GM19324 (cell line): ENCODE results near the gene FNDC4.
"Not testable (repeated sequence)": the region's sequence is repeated elsewhere in the genome, so short reads cannot be mapped to it uniquely, and the experiment has no call there.

ENCODE experiments used
- ATAC-seq: cut with Tn5 transposase; IDR thresholded peaks from one replicate; pipeline ENCODE4 v1.9.1; 2021; ENCODE audit warnings: mild to moderate bottlenecking, moderate library complexity; ENCODE audit not compliant: unreplicated experiment, low FRiP score

FNDC4 gene, protein sequence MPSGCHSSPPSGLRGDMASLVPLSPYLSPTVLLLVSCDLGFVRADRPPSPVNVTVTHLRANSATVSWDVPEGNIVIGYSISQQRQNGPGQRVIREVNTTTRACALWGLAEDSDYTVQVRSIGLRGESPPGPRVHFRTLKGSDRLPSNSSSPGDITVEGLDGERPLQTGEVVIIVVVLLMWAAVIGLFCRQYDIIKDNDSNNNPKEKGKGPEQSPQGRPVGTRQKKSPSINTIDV

DNA sequence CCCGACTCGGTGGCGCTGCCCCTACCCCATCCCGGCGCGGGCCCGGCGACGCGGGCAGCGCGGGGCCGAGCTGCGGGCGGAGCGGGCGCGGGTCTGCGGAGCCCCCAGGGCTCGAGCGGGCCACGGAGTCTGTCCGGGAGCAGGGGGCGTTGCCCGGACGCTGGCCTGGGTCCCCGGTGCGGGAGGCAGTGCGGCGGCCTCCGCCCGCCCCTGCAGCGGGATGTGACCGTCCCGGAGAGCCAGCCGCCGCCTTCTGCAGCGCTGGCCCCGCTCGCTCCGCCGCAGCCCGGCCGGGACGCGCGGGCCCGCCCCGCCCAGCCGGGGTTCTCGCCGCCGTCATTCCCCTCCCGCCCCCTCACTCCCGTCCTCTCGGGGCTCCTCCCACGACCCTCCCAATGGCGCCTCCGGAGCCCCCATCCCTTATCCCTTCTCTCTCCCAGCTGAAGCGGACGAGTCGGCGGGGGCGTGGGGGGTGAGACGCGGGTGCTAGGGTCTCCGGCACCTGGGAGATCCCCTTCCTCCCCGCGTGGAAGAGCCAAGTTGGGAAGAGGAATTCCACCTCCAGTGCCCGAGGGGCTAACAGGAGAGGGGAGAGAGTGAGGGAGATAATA, at the start of gene FNDC4:
TSS of gene FNDC4 (minus strand) at position 257 of the 611 bp plus-strand sequence. CDS start 521 bp downstream, outside the sequence.
- no peak for ATAC-seq

DNA sequence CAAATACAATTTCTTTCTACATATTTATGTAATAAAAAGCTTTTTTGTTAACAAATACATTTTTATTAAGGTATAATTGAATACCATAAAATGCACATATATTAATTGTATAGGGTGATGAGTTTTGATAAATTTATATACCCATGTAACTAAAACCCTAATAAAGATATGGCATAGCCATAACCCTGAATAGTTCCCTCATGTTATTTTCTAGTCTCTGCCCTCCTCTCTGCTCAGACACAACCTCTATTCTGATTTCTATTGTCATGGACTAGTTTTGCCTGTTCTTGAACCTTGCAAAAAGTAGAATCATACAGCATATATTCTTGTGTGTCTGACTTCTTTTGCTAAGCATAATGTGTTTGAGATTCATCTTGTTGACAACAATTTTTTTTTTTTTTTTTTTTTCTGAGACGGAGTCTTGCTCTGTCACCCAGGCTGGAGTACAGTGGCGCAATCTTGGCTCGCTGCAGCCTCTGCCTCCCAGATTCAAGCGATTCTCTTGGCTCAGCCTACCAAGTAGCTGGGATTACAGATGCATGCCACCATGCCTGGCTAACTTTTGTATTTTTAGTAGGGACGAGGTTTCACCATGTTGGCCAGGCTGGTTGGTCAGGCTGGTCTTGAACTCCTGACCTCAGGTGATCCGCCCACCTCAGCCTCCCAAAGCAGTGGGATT, 49.3 kb upstream of the FNDC4 start:
- ATAC-seq = no peak

DNA sequence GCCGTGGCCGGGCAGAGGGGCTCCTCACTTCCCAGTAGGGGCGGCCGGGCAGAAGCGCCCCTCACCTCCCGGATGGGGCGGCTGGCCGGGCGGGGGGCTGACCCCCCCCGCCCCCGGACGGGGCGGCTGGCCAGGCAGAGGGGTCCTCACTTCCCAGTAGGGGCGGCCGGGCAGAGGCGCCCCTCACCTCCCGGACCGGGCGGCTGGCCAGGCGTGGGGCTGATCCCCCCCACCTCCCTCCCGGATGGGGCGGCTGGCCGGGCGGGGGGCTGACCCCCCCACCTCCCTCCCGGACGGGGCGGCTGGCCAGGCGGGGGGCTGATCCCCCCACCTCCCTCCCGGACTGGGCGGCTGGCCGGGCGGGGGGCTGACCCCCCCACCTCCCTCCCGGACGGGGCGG, 44.6 kb upstream of the FNDC4 start:
- not testable (repeated sequence) for ATAC-seq

DNA sequence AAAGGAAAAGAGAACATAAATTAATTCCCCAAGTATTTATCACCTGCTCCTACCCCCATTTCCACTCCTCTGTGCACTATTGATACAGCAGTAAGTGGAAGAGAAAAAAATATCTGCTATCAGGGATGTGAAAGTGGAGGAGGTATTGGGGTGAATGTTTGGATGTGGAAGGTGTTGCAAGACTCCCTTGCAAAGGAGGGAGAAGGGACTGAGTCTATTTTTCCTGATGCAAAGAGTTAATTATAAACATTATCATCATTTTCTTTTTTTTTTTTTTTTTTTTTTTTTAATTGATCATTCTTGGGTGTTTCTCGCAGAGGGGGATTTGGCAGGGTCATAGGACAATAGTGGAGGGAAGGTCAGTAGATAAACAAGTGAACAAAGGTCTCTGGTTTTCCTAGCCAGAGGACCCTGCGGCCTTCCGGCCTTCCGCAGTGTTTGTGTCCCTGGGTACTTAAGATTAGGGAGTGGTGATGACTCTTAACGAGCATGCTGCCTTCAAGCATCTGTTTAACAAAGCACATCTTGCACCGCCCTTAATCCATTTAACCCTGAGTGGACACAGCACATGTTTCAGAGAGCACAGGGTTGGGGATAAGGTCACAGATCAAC, 43.9 kb upstream of the FNDC4 start:
- ATAC-seq = not testable (repeated sequence)

DNA sequence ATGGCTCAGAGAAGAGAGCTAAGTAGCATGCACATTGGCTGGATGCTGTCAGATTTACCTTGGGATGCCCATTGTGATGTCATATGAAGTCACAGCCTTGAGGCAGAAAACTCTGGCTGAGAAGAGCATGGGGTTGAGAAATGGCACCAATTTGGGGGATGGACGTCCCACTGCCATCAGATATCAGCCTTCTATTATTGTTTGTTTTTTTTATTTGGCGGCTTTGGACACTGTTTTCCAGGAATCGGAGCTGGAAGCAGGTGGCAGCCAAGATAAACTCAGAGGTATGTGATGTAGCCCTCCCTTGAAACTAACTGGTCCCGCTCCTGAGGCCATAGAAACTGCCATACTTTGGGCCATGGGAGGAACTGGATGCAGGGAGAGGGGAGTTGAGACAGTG, 42.3 kb upstream of the FNDC4 start:
- no peak for ATAC-seq

DNA sequence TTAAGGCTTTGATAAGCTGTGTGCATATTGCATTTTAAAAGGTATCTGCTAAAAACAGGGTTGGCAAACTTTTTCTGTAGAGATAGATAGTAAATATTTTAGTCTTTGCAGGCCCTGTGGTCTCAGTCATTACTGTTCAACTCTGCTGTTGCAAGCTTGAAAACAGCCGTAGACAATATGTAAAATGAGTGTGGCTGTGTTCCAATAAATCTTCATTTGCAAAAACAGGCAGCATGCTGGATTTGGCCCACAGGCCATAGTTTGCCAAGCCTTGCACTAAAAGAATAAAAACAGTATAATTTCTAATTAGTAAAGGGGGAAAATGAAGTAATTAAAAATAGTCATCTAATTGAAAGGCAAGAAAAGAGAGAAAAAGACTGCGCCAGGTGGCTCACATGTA, 37.0 kb upstream of the FNDC4 start:
- no peak for ATAC-seq

DNA sequence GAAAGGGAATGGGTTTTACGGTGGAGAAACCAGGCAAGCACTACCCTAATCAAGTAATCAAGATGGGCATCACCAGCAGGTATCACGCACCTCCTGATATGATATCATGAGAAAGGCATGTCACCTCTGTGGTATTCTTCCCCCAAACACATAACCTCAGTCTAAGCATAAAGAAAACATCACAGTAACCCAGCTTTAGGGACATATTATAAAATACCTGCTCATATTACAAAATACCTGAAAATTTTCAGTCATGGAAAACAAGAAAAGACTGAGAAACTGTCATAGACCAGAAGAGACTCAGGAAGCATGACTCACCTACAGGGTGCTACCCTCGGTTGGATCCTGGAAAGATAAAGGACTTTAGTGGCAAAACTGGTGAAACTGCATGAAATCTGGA, 32.2 kb upstream of the FNDC4 start:
- ATAC-seq = no peak

DNA sequence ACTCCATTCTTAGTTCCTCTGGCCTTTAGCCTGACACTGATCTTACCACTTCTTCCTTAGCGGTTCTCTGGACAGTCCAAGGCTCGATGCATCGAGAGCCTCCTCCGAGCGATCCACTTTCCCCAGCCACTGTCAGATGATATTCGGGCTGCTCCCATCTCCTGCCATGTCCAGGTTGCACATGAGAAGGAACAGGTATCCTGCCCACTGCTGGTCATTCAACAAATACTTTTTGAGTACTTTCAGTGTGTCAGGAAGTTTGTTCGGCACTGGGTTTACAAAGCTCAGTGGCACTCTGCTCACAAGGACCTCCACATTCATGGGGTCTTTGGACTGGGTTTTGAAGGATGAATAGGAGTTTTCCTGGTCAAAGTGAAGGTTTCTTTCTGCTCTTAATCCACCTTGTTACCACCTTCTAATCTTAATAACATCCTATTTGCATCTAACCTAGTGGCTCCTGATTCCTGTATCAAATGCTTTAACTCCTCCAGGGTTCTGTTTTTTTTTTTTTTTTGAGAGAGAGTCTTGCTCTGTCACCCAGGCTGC, 27.5 kb upstream of the FNDC4 start:
- ATAC-seq = no peak

DNA sequence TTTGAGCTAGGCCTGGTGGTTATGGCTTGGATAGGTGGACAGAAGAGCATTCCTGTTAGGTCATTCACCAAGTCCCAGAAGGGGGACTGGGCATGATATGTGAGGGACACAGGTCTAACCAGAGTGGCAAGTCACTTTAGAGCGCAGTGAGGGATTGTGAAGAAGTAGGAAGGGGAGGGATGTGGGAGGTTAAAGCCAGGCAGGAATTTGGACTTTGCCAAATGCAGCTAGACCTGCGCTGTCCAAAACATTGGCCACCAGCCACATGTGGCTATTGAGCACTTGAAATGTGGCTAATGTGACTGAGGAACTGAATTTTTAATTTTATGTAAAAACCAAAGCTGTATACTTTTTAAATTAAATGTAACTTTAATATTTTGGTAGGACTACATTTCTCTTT, 25.3 kb upstream of the FNDC4 start:
- ATAC-seq = no peak

DNA sequence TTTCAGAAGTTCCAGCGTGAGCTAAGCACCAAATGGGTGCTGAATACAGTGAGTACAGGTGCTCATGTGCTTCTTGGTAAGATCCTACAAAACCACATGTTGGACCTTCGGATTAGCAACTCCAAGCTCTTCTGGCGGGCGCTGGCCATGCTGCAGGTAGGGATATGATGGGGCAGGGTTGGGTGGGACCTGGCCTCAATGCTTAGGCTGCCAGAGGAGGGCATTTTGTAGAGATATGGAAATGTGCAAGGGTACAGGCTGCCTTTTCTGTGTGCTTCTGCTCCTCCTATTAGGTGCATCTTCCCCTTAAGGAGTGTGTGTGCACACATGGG, 23.7 kb upstream of the FNDC4 start:
- ATAC-seq = no peak

DNA sequence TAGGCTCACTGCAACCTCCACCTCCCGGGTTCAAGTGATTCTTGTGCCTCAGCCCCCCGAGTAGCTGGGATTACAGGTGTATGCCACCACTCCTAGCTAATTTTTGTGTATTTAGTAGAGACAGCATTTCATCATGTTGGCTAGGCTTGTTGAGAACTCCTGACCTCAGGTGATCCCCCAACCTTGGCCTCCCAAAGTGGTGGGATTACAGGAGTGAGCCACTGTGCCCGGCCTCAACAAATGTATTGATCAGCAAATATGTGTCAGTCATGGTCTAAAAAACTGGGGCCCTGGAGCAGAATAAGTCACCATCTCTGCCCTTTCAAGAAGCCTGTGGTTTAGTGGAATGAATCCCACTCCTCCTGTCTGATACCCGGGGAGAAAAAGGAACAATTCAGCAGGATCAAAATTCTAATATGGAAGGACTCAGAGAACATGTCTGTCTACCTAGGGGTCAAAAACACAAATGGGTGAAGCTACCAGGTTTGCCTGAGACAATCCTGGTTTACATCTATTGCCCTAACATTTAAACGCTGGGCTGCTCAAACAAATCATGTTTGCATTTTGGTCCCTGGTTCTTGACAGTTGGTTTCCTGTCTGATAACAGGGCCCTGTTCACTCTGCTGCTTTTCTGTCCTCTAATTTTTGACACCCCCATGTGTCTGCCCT, 23.2 kb upstream of the FNDC4 start:
- ATAC-seq = no peak

DNA sequence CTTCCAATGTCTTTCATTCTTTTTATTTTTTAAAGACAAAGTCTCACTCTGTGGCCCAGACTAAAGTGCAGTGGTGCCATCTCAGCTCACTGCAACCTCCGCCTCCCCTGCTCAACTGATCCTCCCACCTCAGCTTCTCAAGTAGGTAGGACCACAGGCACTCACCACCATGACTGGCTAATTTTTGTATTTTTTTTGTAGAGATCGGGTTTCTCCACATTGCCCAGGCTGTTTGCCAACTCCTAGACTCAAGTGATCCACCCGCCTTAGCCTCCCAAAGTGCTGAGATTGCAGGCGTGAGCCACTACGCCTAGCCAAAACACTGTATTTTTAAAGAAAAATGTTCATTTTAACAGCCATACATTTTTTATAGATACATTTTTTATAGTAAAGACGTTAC, 14.3 kb upstream of the FNDC4 start:
- no peak for ATAC-seq

DNA sequence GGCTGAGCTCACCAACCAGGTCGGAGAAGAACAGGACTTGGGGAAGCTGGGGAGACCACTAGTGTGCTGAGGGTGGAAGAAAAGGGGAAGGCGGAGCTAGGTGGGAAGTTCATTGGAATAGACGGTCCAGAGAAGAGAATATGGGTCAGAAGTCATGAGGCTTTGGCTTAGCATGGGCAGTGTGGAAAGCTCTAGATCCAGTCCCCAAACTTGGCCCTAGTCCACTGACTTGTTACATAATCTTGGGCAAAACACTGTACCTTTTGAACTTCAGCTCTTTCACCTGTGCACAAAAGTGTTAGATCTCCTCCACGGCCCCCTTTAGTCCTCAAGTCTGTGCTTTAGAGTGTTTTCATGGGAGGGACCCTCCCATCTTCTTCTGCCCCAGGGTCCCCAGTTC, 12.3 kb upstream of the FNDC4 start:
- ATAC-seq = no peak

DNA sequence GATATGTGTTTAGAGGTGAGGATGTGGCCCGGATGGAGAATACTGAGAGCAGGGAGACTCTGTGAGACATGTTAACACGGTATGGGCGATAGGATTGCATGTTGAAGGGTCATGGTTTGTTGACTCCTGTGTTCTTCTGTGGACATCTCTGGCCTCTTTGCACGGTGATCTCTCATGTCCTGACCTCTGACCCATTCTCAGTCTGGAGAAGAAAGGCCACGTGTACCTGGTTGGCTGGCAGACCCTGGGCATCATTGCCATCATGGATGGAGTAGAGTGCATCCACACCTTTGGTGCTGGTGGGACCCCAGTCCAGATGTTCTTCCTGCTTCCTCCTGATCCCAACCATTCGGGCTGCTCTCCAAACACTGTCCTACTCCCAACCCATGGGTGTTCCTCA, 11.6 kb upstream of the FNDC4 start:
- ATAC-seq = no peak

DNA sequence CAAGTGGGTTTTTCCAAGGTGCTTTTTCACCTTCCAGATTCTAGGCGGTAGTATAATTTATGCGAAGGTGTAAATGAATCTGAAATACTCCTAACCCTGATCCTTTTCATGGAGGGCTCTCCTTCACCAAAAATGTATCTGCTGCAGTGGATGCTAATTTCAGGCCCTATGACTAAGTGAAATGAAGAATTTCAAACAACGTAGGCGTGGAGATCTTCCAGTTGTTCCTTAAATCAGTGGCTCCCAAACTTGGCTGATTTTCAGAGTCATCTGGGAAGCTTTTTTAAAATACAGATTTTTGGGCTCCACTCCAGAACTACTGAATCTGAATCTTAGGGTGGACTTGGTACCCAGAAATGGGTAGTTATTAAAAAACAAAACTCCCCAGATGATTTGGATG, 7.1 kb upstream of the FNDC4 start:
- no peak for ATAC-seq

DNA sequence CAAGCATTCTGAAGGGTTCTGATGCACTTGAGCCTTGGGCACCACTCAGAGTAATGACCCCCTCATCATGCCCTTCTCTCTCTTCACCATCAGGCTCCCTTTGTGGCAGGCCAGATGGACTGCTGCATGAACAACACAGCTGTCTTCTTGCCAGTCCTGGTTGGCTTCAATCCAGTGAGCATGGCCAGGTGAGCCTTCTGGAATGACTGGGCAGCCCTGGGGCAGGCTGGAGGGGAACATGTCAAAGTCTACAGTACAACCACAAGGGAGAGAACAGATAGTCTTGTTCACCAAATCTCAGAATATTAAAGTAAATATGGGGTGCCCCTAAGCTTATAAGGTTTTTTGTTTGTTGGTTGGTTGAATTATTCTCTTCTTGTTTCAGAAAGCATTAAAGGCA, 6.0 kb upstream of the FNDC4 start:
- no peak for ATAC-seq

DNA sequence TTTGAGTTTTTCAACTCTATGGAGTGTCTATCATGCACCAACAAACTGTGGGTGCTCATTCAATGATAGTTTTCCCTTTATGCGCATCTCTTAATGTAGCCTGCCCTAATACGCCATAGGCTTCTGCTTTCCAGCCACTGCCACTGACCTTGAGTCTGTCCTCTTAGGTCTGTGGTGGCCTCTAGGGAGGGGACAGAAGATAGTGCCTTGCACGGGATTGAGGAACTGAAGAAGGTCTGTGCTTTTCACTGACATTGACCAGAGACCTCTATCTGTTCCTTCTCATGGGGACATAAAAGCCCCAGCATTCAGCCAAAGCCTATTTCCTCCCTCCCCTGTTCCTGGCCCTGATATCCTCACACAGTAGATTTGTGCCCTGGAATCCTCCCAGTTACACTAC, 4.0 kb upstream of the FNDC4 start:
- no peak for ATAC-seq

DNA sequence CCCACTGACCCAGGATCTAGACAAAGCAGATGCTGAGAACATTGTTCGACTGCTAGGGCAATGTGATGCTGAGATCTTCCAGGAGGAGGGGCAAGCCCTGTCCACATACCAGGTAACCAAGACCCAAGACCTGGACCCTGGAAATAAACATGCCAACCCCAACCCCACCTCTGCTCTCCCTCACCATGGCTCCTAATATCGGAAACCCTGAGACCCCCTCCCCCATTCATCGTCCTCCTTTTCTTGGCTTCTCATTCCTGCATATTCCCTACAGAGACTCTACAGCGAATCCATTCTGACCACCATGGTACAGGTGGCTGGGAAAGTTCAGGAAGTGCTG, 2.3 kb upstream of the FNDC4 start:
- no peak for ATAC-seq

DNA sequence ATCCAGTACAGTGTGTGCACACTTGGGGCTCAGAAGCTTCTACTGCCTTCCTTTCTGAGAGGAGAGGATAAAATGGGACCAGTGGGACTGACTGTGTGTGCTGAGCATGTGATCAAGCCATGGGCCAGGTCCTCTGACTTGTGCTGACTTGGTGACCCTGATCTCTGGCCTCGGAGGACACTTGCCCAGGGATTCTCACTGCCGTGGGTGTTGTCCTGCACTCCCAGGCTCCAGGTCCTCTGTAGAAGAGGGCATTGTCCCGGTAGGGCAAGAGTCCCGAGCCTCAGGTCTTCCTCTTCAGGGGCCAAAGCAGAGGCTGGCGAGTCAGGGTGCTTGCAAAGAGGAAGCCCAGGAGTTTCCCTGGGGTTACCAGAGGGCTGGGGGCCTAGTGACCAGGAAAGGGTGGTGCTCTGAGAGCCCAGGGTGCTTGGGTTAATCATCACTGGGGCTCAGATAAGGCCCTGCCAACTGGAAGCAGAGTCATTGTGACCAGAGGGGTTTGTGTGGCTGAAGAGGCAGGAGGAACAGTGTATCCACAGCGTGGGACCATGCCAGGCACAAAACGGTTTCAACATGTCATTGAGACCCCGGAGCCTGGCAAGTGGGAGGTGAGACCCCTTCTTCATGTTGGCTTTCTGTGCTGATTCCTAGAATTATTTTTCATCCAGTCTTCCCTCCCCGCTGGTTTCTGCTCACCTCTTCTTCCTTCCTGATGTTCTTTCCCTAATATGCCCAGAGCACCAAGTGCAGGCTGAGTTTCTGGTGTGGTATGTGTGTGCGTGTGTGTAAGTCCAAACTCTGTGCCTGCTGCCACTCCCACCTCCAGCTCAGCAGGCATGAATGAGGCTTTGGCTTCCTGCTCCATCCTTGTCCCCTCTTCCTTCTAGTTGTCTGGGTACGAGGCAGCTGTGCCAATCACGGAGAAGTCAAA, 1.6 kb upstream of the FNDC4 start, which contains the start of gene GCKR:
TSS of gene GCKR (plus strand) at position 483 of the 931 bp plus-strand sequence. CDS start at position 549, 66 bp downstream.
- no peak for ATAC-seq

DNA sequence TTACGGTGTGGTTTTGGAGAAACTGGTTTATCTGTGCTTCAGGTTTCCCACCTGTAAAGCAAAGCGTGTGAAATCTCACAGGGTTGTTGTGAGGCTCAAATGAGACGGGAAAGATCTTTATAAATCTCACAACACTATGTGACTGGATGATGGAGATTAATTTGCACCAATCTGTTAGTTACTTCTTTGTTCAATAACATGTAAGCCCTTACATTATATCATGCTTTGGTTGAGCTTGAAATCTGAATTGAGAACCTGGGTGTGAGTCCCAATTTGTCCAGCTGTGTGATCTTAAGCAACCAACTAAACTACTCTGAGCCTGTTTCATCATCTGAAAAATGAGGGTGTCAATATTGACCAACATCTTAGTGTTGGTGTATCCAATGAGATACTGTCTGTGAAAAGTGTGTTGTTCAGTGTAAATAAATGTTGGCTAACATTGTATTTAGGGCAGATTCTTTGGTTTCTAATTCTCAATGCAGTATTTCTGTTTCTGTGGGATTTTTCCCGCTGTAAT, 898 bp upstream of the FNDC4 start:
- no peak for ATAC-seq
